Right atrium auricular region (tissue), 2 donors: ENCODE data around the gene DPH7. TPM values are rescaled to one million over a fixed set of nuclear protein-coding genes. Genes with fewer than 3 reads are reported as not detected.
"Not testable (repeated sequence)": the region's sequence is repeated elsewhere in the genome, so short reads cannot be mapped to it uniquely, and the experiment has no call there.

ENCODE experiments used
- DNase-seq: peaks from one replicate; pipeline ENCODE4 v3.0.0-alpha.2; 2019; ENCODE audit warnings: low spot score
- H3K27ac ChIP-seq, 2 donors: fragments of 200-600 bp; sonication (generic); 1 replicate in 1 of 2; 2 replicates in 1 of 2; pipeline ENCODE4 v1.5.1; 2016 to 2019
- H3K27me3 ChIP-seq, 2 donors: fragments of 200-600 bp; sonication (generic); one replicate each; pipeline versions ENCODE4 v1.5.1 to v1.6.0; 2017 to 2019
- H3K36me3 ChIP-seq: fragments of 200-600 bp; sonication (generic); one replicate; pipeline ENCODE4 v1.5.1; 2016
- H3K4me1 ChIP-seq, 2 donors: fragments of 200-600 bp; sonication (generic); one replicate each; pipeline versions ENCODE4 v1.5.1 to v1.6.0; 2017 to 2019
- H3K4me3 ChIP-seq, 2 donors: fragments of 200-600 bp; sonication (generic); 1 replicate in 1 of 2; 2 replicates in 1 of 2; pipeline ENCODE4 v1.5.1; 2017 to 2019; ENCODE audit warnings: mild to moderate bottlenecking in 1 of 2, moderate library complexity in 1 of 2
- H3K9me3 ChIP-seq, 2 donors: fragments of 200-600 bp; sonication (generic); one replicate each; pipeline ENCODE4 v1.5.1; 2019
- CTCF ChIP-seq, 2 donors: fragments of 200-600 bp; sonication (generic); IDR thresholded peaks; one replicate each; pipeline ENCODE4 v1.5.1; 2019; ENCODE audit warnings: antibody characterized with exemption in 2 of 2
- total RNA-seq, 2 donors: library from RNA; depleted of rRNA; stranded (reverse); fragments of >200 nt; gene quantifications; one replicate each; pipeline ENCODE4 v1.1.0, GENCODE V29; 2016

The DPH7 gene
- total RNA-seq, 2 donors from 2014 or later: 17.9 to 21.0 TPM

GRCh38 chr9:137524161-137524980, 54.4 kb downstream of the DPH7 start:
- Histone ChIP-seq H3K4me1 (no peaks in the 10 kb centered on the region), H3K27ac (no peak overlapping the region), H3K4me3 (no peak overlapping the region), H3K27me3 (no peaks in the 10 kb centered on the region), H3K9me3 (no peaks in the 10 kb centered on the region), H3K36me3 (no peaks in the 10 kb centered on the region)
- TF ChIP-seq CTCF (IDR thresholded peaks at IDR 0.05): no peak
- DNase-seq: no peak

- Histone ChIP-seq H3K36me3 (no peaks in the 10 kb centered on the region), H3K4me1 (no peaks in the 10 kb centered on the region), H3K27ac (no peak overlapping the region), H3K9me3 (no peaks in the 10 kb centered on the region), H3K27me3 (no peaks in the 10 kb centered on the region), H3K4me3 (no peak overlapping the region)
- DNase-seq: no peak
- TF ChIP-seq CTCF (IDR thresholded peaks at IDR 0.05): no peak
Measured at GRCh38 chr9:137522746-137523455, 55.8 kb downstream of the DPH7 start.

DNA sequence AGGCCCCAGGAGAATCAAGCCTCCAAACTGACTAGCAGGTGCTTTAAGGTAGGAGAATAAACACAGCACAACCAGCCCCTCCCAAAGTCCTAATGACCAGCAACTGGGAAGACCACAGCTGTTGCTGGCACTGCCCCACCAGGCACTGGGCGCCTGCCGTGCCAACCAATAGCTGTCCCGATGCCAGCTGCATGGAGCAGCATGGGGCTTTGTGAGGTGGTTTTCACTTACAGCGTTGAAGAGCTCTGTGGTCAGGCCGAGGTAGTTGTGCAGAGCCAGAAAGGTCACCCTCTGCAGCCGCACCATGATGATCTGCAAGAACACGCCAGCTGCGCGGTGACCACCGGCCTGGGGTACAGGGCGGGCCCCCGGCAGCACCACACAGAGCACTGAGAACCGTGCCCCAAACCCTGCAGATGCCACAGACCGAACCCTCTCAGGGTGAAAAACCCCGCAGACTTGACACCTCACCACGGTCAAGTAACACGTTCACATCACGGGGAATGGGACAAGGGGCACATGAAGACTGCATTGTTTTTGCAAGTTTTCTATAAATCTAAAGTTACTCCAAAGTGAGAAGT, 57.2 kb downstream of the DPH7 start:
- no peaks in the 10 kb centered on the region for H3K4me1 ChIP-seq
- H3K36me3 ChIP-seq: no peaks in the 10 kb centered on the region
- H3K9me3 ChIP-seq: no peaks in the 10 kb centered on the region
- no peak for DNase-seq
- H3K27ac ChIP-seq: no peak overlapping the region
- no peaks in the 10 kb centered on the region for H3K27me3 ChIP-seq
- no peak for TF ChIP-seq CTCF (IDR thresholded peaks at IDR 0.05)
- no peak overlapping the region for H3K4me3 ChIP-seq

GRCh38 chr9:137520614-137521404, 57.9 kb downstream of the DPH7 start:
- Histone ChIP-seq H3K27ac (no peak overlapping the region), H3K36me3 (no peaks in the 10 kb centered on the region), H3K4me1 (no peaks in the 10 kb centered on the region), H3K27me3 (no peaks in the 10 kb centered on the region), H3K4me3 (no peak overlapping the region), H3K9me3 (no peaks in the 10 kb centered on the region)
- no peak for DNase-seq
- no peak for TF ChIP-seq CTCF (IDR thresholded peaks at IDR 0.05)

- H3K4me3 ChIP-seq: no peak overlapping the region
- DNase-seq: no peak
- no peaks in the 10 kb centered on the region for H3K36me3 ChIP-seq
- H3K27me3 ChIP-seq: no peaks in the 10 kb centered on the region
- no peak overlapping the region for H3K27ac ChIP-seq
- no peaks in the 10 kb centered on the region for H3K4me1 ChIP-seq
- TF ChIP-seq CTCF (IDR thresholded peaks at IDR 0.05): no peak
- H3K9me3 ChIP-seq: no peaks in the 10 kb centered on the region
Measured at GRCh38 chr9:137519553-137519952, 59.2 kb downstream of the DPH7 start.

GRCh38 chr9:137518661-137519459, 59.9 kb downstream of the DPH7 start:
- DNase-seq, H3K9me3 ChIP-seq, H3K4me1 ChIP-seq, H3K27me3 ChIP-seq, H3K4me3 ChIP-seq, H3K36me3 ChIP-seq, H3K27ac ChIP-seq: not testable (repeated sequence)
